MCF 10A (cell line): Measurements from ENCODE around the gene PLD6. TPM values are rescaled to one million over a fixed set of nuclear protein-coding genes. Genes with fewer than 3 reads are reported as not detected.
A peak's percentile ranks its signal among the peaks of the same experiment; 100 is the strongest.

Experiments used
- BruUV-seq: library from RNA; stranded (reverse); fragments of 400-500 nt; replicated peaks from 2 replicates; lab custom pipeline; 2021; lab: Mats Ljungman, UMichigan
- CTCF ChIA-PET: fragments of 300-600 bp; sonication (Branson Sonifier 250); formaldehyde crosslinking; extraction: SDS; loops from one replicate; lab custom pipeline; 2021; ENCODE audit warnings: antibody characterized with exemption, inconsistent platforms; lab: Yijun Ruan, JAX
- POLR2A ChIA-PET: fragments of 300-600, 350-650 bp; sonication (Branson Sonifier 250); formaldehyde crosslinking; extraction: SDS; loops from one replicate; lab custom pipeline; 2020; ENCODE audit warnings: antibody characterized with exemption, inconsistent platforms; lab: Yijun Ruan, JAX
- DNase-seq: peaks from one replicate; pipeline ENCODE4 v3.0.0-alpha.2; 2018; ENCODE audit not compliant: unreplicated experiment
- H3K27ac Mint-ChIP-seq: one replicate; pipeline ENCODE4 v1.8.0; 2022; ENCODE audit warnings: mild to moderate bottlenecking, low read depth, mixed read lengths; ENCODE audit not compliant: unreplicated experiment
- H3K27me3 Mint-ChIP-seq: one replicate; pipeline ENCODE4 v1.8.0; 2022; ENCODE audit warnings: mixed read lengths; ENCODE audit not compliant: insufficient read depth, unreplicated experiment
- H3K36me3 Mint-ChIP-seq: one replicate; pipeline ENCODE4 v1.8.0; 2022; ENCODE audit warnings: mild to moderate bottlenecking, moderate library complexity, mixed read lengths; ENCODE audit not compliant: insufficient read depth, unreplicated experiment
- H3K4me1 Mint-ChIP-seq: one replicate; pipeline ENCODE4 v1.8.0; 2022; ENCODE audit warnings: mixed read lengths; ENCODE audit not compliant: insufficient read depth, unreplicated experiment
- H3K4me3 Mint-ChIP-seq: one replicate; pipeline ENCODE4 v1.8.0; 2022; ENCODE audit warnings: mild to moderate bottlenecking, moderate library complexity, mixed read lengths; ENCODE audit not compliant: unreplicated experiment
- H3K9me3 Mint-ChIP-seq: one replicate; pipeline ENCODE4 v1.8.0; 2022; ENCODE audit warnings: mixed read lengths; ENCODE audit not compliant: unreplicated experiment
- intact Hi-C: fragments of 100-400 bp; cut with micrococcal nuclease; formaldehyde crosslinking; loops from 2 replicates; pipeline ENCODE4 v1.14.1; 2022
- total RNA-seq: library from RNA; stranded (reverse); gene quantifications from 2 replicates; pipeline ENCODE4 v1.2.3, GENCODE V29; 2022
- TF ChIP-seq, protein P1 (sequence below): fragments of 200-600 bp; IDR thresholded peaks from one replicate; pipeline ENCODE4 v1.8.0; 2022; ENCODE audit warnings: antibody characterized with exemption, mild to moderate bottlenecking; ENCODE audit not compliant: unreplicated experiment

PLD6 gene
- total RNA-seq, 1 experiment from 2014 or later, result 5.5 TPM

DNA sequence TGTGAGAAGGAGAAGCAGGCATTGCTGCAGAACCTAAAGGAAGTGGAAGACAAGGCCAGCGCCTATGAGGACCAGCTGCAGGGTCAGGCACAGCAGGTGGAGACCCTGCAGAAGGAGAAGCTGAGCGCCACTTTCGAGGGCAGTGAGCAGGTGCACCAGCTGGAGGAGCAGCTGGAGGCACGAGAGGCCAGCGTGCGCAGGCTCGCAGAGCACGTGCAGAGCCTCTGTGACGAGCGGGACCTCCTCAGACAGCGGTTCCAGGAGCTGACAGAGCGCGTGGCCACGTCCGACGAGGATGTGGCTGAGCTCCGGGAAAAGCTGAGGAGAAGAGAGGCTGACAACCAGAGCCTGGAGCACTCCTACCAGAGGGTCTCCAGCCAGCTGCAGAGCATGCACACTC lies 41.5 kb downstream of the PLD6 start:
- H3K36me3 Mint-ChIP-seq, result peaks cover 58% of the 10 kb centered on the region
- no peak overlapping the region for H3K4me3 Mint-ChIP-seq
- no TSS peak for BruUV-seq
- no peaks in the 10 kb centered on the region for H3K9me3 Mint-ChIP-seq
- TF ChIP-seq, protein P1, sequence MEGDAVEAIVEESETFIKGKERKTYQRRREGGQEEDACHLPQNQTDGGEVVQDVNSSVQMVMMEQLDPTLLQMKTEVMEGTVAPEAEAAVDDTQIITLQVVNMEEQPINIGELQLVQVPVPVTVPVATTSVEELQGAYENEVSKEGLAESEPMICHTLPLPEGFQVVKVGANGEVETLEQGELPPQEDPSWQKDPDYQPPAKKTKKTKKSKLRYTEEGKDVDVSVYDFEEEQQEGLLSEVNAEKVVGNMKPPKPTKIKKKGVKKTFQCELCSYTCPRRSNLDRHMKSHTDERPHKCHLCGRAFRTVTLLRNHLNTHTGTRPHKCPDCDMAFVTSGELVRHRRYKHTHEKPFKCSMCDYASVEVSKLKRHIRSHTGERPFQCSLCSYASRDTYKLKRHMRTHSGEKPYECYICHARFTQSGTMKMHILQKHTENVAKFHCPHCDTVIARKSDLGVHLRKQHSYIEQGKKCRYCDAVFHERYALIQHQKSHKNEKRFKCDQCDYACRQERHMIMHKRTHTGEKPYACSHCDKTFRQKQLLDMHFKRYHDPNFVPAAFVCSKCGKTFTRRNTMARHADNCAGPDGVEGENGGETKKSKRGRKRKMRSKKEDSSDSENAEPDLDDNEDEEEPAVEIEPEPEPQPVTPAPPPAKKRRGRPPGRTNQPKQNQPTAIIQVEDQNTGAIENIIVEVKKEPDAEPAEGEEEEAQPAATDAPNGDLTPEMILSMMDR, result no peak
- H3K27ac Mint-ChIP-seq, result peak overlapping the region; percentile 88
- intact Hi-C loops, result no loop called here
- no peaks in the 10 kb centered on the region for H3K27me3 Mint-ChIP-seq
- no peaks in the 10 kb centered on the region for H3K4me1 Mint-ChIP-seq
- POLR2A ChIA-PET, result interaction anchor here (0.6 to 0.7 kb wide), 2 partner anchors 24 to 36 kb away, joined by 3 read pairs; no protein-coding TSS in a partner anchor
- CTCF ChIA-PET, result interaction anchor here (0.7 to 1.3 kb wide), 2 partner anchors 19 to 30 kb away, joined by 3 to 4 read pairs; no protein-coding TSS in a partner anchor
- no peak for DNase-seq

DNA sequence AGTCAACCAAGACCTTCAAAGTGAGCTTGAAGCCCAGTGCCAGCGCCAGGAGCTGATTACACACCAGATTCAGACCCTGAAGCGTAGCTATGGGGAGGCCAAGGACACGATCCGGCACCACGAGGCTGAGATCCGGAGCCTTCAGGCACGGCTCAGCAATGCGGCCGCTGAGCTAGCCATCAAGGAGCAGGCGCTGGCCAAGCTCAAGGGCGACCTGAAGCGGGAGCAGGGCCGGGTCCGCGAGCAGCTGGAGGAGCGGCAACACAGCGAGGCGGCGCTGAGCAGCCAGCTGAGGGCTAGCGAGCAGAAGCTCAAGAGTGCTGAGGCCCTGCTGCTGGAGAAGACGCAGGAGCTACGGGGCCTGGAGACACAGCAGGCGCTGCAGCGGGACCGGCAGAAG lies 42.0 kb downstream of the PLD6 start:
- Mint-ChIP-seq H3K36me3 (peaks cover 55% of the 10 kb centered on the region), H3K4me1 (no peaks in the 10 kb centered on the region), H3K27me3 (no peaks in the 10 kb centered on the region), H3K4me3 (no peak overlapping the region), H3K27ac (no peak overlapping the region), H3K9me3 (no peaks in the 10 kb centered on the region)
- intact Hi-C loops, result no loop called here
- DNase-seq, result no peak
- TF ChIP-seq, protein P1, result no peak
- POLR2A ChIA-PET, result interaction anchor here (0.7 kb wide), 1 partner anchor 36 kb away, joined by 3 read pairs; no protein-coding TSS in a partner anchor
- BruUV-seq, result no TSS peak
- CTCF ChIA-PET, result interaction anchor here (0.7 to 1.3 kb wide), 2 partner anchors 19 to 31 kb away, joined by 3 to 4 read pairs; no protein-coding TSS in a partner anchor

DNA sequence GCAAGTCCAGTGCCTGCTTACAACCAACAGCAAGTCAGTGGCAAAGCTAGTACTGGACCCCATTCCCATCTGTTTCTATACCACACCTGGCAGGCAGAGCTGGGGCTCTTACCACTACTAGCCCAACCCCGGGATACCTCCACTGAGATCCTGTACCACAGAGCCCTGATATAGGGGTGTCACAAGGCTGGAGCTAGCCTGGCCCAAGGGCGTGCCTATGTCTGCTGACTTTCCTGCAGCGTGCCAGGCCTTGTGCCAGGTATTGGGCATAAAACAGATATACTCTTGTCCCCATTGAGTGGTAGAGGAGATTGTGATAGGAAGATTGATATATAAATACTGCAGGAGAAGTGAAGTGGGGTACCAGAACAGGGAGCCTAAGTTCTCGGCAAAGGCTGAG lies 44.4 kb downstream of the PLD6 start:
- H3K36me3 Mint-ChIP-seq, result peaks cover 64% of the 10 kb centered on the region
- H3K27me3 Mint-ChIP-seq, result no peaks in the 10 kb centered on the region
- no peak for DNase-seq
- H3K27ac Mint-ChIP-seq, result no peak overlapping the region
- H3K4me1 Mint-ChIP-seq, result no peaks in the 10 kb centered on the region
- TF ChIP-seq, protein P1, result no peak
- ChIA-PET POLR2A (no interaction called here), CTCF (no interaction called here)
- no peak overlapping the region for H3K4me3 Mint-ChIP-seq
- H3K9me3 Mint-ChIP-seq, result no peaks in the 10 kb centered on the region
- BruUV-seq, result no TSS peak
- intact Hi-C loops, result no loop called here

DNA sequence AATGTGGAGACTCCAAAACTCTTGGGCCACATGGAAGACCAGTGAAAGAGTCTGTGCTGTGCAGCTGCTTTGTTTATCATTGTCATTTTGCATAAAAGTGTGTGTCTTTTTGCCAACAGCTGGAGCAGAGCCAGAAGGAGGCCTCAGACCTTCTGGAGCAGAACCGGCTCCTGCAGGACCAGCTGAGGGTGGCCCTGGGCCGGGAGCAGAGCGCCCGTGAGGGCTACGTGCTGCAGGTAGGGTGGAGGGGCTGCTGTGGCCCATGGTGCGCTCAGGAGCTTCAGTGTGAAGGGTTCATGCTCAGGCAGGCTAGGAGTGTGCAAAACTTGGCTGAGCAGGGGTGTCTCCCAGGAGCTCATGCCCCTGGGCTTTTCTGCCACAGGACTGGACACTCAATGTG lies 45.0 kb downstream of the PLD6 start:
- no peak for DNase-seq
- no peaks in the 10 kb centered on the region for H3K9me3 Mint-ChIP-seq
- TF ChIP-seq, protein P1, result no peak
- H3K36me3 Mint-ChIP-seq, result peaks cover 62% of the 10 kb centered on the region
- H3K27me3 Mint-ChIP-seq, result no peaks in the 10 kb centered on the region
- intact Hi-C loops, result no loop called here
- H3K4me1 Mint-ChIP-seq, result no peaks in the 10 kb centered on the region
- no peak overlapping the region for H3K27ac Mint-ChIP-seq
- ChIA-PET CTCF (no interaction called here), POLR2A (no interaction called here)
- BruUV-seq, result no TSS peak
- H3K4me3 Mint-ChIP-seq, result no peak overlapping the region
